Measurements from ENCODE around the gene TATDN2. TPM values are rescaled to one million over a fixed set of nuclear protein-coding genes. Genes with fewer than 3 reads are reported as not detected.
"Not testable (repeated sequence)": the region's sequence is repeated elsewhere in the genome, so short reads cannot be mapped to it uniquely, and the experiment has no call there.

TATDN2 gene
- total RNA-seq, 2 donors from 2014 or later, result 40.8 to 49.8 TPM

- ATAC-seq (replicated peaks in 1 of 2), result peak; percentile 92 to 98
- H3K9me3 Mint-ChIP-seq, result no peaks in the 10 kb centered on the region
- H3K4me3 Mint-ChIP-seq, result peak overlapping the region; percentile 72 to 93
- peak overlapping the region; percentile 97 for H3K27ac Mint-ChIP-seq
- peak; percentile 74 to 79 for DNase-seq
- no peaks in the 10 kb centered on the region for H3K27me3 Mint-ChIP-seq (ENCODE audit: low read depth)
- H3K4me1 Mint-ChIP-seq (ENCODE audit: low read depth), result peaks cover 74% of the 10 kb centered on the region
- peaks cover 23 to 48% of the 10 kb centered on the region in 2 donors for H3K36me3 Mint-ChIP-seq (ENCODE audit: insufficient read depth in 2 of 2)
Observed at GRCh38 chr3:10263646-10264363, 15.5 kb downstream of the TATDN2 start.

- H3K4me1 Mint-ChIP-seq (ENCODE audit: low read depth), result peaks cover 65% of the 10 kb centered on the region
- H3K36me3 Mint-ChIP-seq (ENCODE audit: insufficient read depth in 2 of 2), result peaks cover 23 to 46% of the 10 kb centered on the region in 2 donors
- H3K4me3 Mint-ChIP-seq, result peak overlapping the region in 1 of 2 donors; percentile 58
- no peaks in the 10 kb centered on the region for H3K9me3 Mint-ChIP-seq
- DNase-seq, result no peak
- no peaks in the 10 kb centered on the region for H3K27me3 Mint-ChIP-seq (ENCODE audit: low read depth)
- peak overlapping the region; percentile 88 for H3K27ac Mint-ChIP-seq
- no peak for ATAC-seq (replicated peaks in 1 of 2)
Observed at GRCh38 chr3:10265833-10266232, 17.6 kb downstream of the TATDN2 start.

- not testable (repeated sequence) for ATAC-seq (replicated peaks in 1 of 2); DNase-seq; H3K27me3 Mint-ChIP-seq (ENCODE audit: low read depth); H3K9me3 Mint-ChIP-seq; H3K27ac Mint-ChIP-seq
- Mint-ChIP-seq H3K36me3 (ENCODE audit: insufficient read depth in 2 of 2) (peaks cover 16 to 39% of the 10 kb centered on the region in 2 donors), H3K4me3 (peak overlapping the region in 1 of 2 donors; percentile 64), H3K4me1 (ENCODE audit: low read depth) (peaks cover 59% of the 10 kb centered on the region)
Observed at GRCh38 chr3:10266936-10267335, 18.7 kb downstream of the TATDN2 start.

- peaks cover 52% of the 10 kb centered on the region for H3K4me1 Mint-ChIP-seq (ENCODE audit: low read depth)
- no peak for ATAC-seq (replicated peaks in 1 of 2)
- no peaks in the 10 kb centered on the region for H3K9me3 Mint-ChIP-seq
- H3K27ac Mint-ChIP-seq, result peak overlapping the region; percentile 77
- peaks cover 11 to 31% of the 10 kb centered on the region in 2 donors for H3K36me3 Mint-ChIP-seq (ENCODE audit: insufficient read depth in 2 of 2)
- no peak overlapping the region for H3K4me3 Mint-ChIP-seq
- no peak for DNase-seq
- H3K27me3 Mint-ChIP-seq (ENCODE audit: low read depth), result no peaks in the 10 kb centered on the region
Observed at GRCh38 chr3:10268116-10268515, 19.9 kb downstream of the TATDN2 start.

- Mint-ChIP-seq H3K9me3 (no peaks in the 10 kb centered on the region), H3K27ac (peak overlapping the region; percentile 36), H3K4me3 (no peak overlapping the region), H3K27me3 (ENCODE audit: low read depth) (no peaks in the 10 kb centered on the region), H3K4me1 (ENCODE audit: low read depth) (peaks cover 50% of the 10 kb centered on the region), H3K36me3 (ENCODE audit: insufficient read depth in 2 of 2) (peaks cover 7 to 27% of the 10 kb centered on the region in 2 donors)
- DNase-seq (no peak), ATAC-seq (replicated peaks in 1 of 2) (no peak)
Observed at GRCh38 chr3:10268930-10269329, 20.7 kb downstream of the TATDN2 start.

- Mint-ChIP-seq H3K9me3 (no peaks in the 10 kb centered on the region), H3K36me3 (ENCODE audit: insufficient read depth in 2 of 2) (peaks cover 5 to 25% of the 10 kb centered on the region in 2 donors), H3K27me3 (ENCODE audit: low read depth) (no peaks in the 10 kb centered on the region), H3K27ac (no peak overlapping the region), H3K4me1 (ENCODE audit: low read depth) (peaks cover 50% of the 10 kb centered on the region), H3K4me3 (no peak overlapping the region)
- DNase-seq, result no peak
- no peak for ATAC-seq (replicated peaks in 1 of 2)
Observed at GRCh38 chr3:10269443-10269842, 21.2 kb downstream of the TATDN2 start.

GRCh38 chr3:10272476-10272875, 24.2 kb downstream of the TATDN2 start:
- H3K27me3 Mint-ChIP-seq (ENCODE audit: low read depth); H3K27ac Mint-ChIP-seq; ATAC-seq (replicated peaks in 1 of 2); H3K4me3 Mint-ChIP-seq; H3K9me3 Mint-ChIP-seq; DNase-seq: not testable (repeated sequence)
- H3K4me1 Mint-ChIP-seq (ENCODE audit: low read depth), result peaks cover 44% of the 10 kb centered on the region
- H3K36me3 Mint-ChIP-seq (ENCODE audit: insufficient read depth in 2 of 2), result peaks cover under 1 to 19% of the 10 kb centered on the region in 2 donors

GRCh38 chr3:10272977-10273376, 24.7 kb downstream of the TATDN2 start:
- Mint-ChIP-seq H3K9me3 (no peaks in the 10 kb centered on the region), H3K27me3 (ENCODE audit: low read depth) (no peaks in the 10 kb centered on the region), H3K27ac (peak overlapping the region; percentile 30), H3K36me3 (ENCODE audit: insufficient read depth in 2 of 2) (peaks cover 0 to 16% of the 10 kb centered on the region in 2 donors), H3K4me1 (ENCODE audit: low read depth) (peaks cover 45% of the 10 kb centered on the region), H3K4me3 (peak overlapping the region; percentile 6 to 37)
- peak; percentile 31 to 66 for ATAC-seq (replicated peaks in 1 of 2)
- DNase-seq, result no peak

- peak overlapping the region; percentile 84 for H3K27ac Mint-ChIP-seq
- no peak for ATAC-seq (replicated peaks in 1 of 2)
- peaks cover 48% of the 10 kb centered on the region for H3K4me1 Mint-ChIP-seq (ENCODE audit: low read depth)
- DNase-seq, result no peak
- no peaks in the 10 kb centered on the region for H3K27me3 Mint-ChIP-seq (ENCODE audit: low read depth)
- peak overlapping the region in 1 of 2 donors; percentile 16 for H3K4me3 Mint-ChIP-seq
- H3K9me3 Mint-ChIP-seq, result no peaks in the 10 kb centered on the region
- peaks cover 0 to 16% of the 10 kb centered on the region in 2 donors for H3K36me3 Mint-ChIP-seq (ENCODE audit: insufficient read depth in 2 of 2)
Observed at GRCh38 chr3:10273702-10274305, 25.5 kb downstream of the TATDN2 start.

- DNase-seq, result no peak
- H3K36me3 Mint-ChIP-seq (ENCODE audit: insufficient read depth in 2 of 2), result peaks cover 0 to 16% of the 10 kb centered on the region in 2 donors
- H3K4me3 Mint-ChIP-seq, result peak overlapping the region in 1 of 2 donors; percentile 16
- peaks cover 48% of the 10 kb centered on the region for H3K4me1 Mint-ChIP-seq (ENCODE audit: low read depth)
- H3K9me3 Mint-ChIP-seq, result no peaks in the 10 kb centered on the region
- peak overlapping the region; percentile 84 for H3K27ac Mint-ChIP-seq
- H3K27me3 Mint-ChIP-seq (ENCODE audit: low read depth), result no peaks in the 10 kb centered on the region
- ATAC-seq (replicated peaks in 1 of 2), result no peak
Observed at GRCh38 chr3:10274601-10275000, 26.3 kb downstream of the TATDN2 start.

GRCh38 chr3:10277115-10277625, 28.9 kb downstream of the TATDN2 start:
- Mint-ChIP-seq H3K27me3 (ENCODE audit: low read depth) (no peaks in the 10 kb centered on the region), H3K36me3 (ENCODE audit: insufficient read depth in 2 of 2) (peaks cover 0 to 14% of the 10 kb centered on the region in 2 donors), H3K4me1 (ENCODE audit: low read depth) (peaks cover 64% of the 10 kb centered on the region), H3K27ac (peak overlapping the region; percentile 49), H3K4me3 (no peak overlapping the region), H3K9me3 (no peaks in the 10 kb centered on the region)
- ATAC-seq (replicated peaks in 1 of 2) (no peak), DNase-seq (no peak)

GRCh38 chr3:10278501-10278900, 30.2 kb downstream of the TATDN2 start:
- DNase-seq, result no peak
- Mint-ChIP-seq H3K9me3 (no peaks in the 10 kb centered on the region), H3K36me3 (ENCODE audit: insufficient read depth in 2 of 2) (peaks cover 0 to 11% of the 10 kb centered on the region in 2 donors), H3K4me1 (ENCODE audit: low read depth) (peaks cover 63% of the 10 kb centered on the region), H3K27me3 (ENCODE audit: low read depth) (no peaks in the 10 kb centered on the region), H3K27ac (no peak overlapping the region), H3K4me3 (no peak overlapping the region)
- no peak for ATAC-seq (replicated peaks in 1 of 2)

GRCh38 chr3:10279384-10280176, 31.3 kb downstream of the TATDN2 start:
- no peaks in the 10 kb centered on the region for H3K27me3 Mint-ChIP-seq (ENCODE audit: low read depth)
- peaks cover 0 to 10% of the 10 kb centered on the region in 2 donors for H3K36me3 Mint-ChIP-seq (ENCODE audit: insufficient read depth in 2 of 2)

More at GRCh38 chr3:10279384-10280176, 31.3 kb downstream of the TATDN2 start:
- Mint-ChIP-seq H3K27ac (no peak overlapping the region), H3K4me3 (no peak overlapping the region), H3K4me1 (ENCODE audit: low read depth) (peaks cover 65% of the 10 kb centered on the region), H3K9me3 (no peaks in the 10 kb centered on the region)
- DNase-seq (no peak), ATAC-seq (replicated peaks in 1 of 2) (no peak)

Measured in activated T-cell treated with anti-CD3 and anti-CD28 coated beads, Interleukin-2, amount 50 U/mL, for 72 hours (primary cell).